H1 (cell line): ENCODE data around the gene PPP1R1C. TPM values are rescaled to one million over a fixed set of nuclear protein-coding genes. Genes with fewer than 3 reads are reported as not detected.

Source experiments
- CTCF ChIA-PET: fragments of 300-600 bp; sonication (Branson Sonifier 250); formaldehyde crosslinking; loops from one replicate; lab custom pipeline; 2021; ENCODE audit not compliant: partially characterized antibody; lab: Charles Lee
- POLR2A ChIA-PET: fragments of 300-600 bp; sonication (Branson Sonifier 250); formaldehyde crosslinking; loops from one replicate; lab custom pipeline; 2021; ENCODE audit warnings: inconsistent platforms; ENCODE audit not compliant: partially characterized antibody; lab: Charles Lee
- DNase-seq, 2 experiments: peaks; one replicate each; pipeline versions ENCODE4 v3.0.0 to v3.0.0-alpha.2; 2010 to 2022; ENCODE audit warnings: low spot score in 2 of 2, low read depth in 1 of 2, mixed read lengths in 1 of 2
- FAIRE-seq: peaks from 2 replicates; lab custom pipeline; 2011; peaks lifted over from hg19 to GRCh38; lab: Jason Lieb, UNC
- H2AFZ ChIP-seq: 2 replicates; pipeline ENCODE4 v1.8.1; 2012; ENCODE audit warnings: low read length, inconsistent platforms
- H2AK5ac ChIP-seq: 2 replicates; pipeline ENCODE4 v1.6.1; 2013; ENCODE audit warnings: low read depth, low read length
- H2BK120ac ChIP-seq: replicated peaks from 2 replicates; pipeline ENCODE3; 2013; ENCODE audit warnings: low read depth, low read length, inconsistent platforms
- H2BK12ac ChIP-seq: 2 replicates; pipeline ENCODE4 v1.6.1; 2013; ENCODE audit warnings: low read depth, low read length
- H2BK15ac ChIP-seq: 2 replicates; pipeline ENCODE4 v1.6.1; 2013; ENCODE audit warnings: low read length
- H2BK20ac ChIP-seq: 2 replicates; pipeline ENCODE4 v1.6.1; 2013; ENCODE audit warnings: low read length
- H2BK5ac ChIP-seq: 2 replicates; pipeline ENCODE4 v1.6.1; 2013; ENCODE audit warnings: low read depth, low read length
- H3K14ac ChIP-seq: 2 replicates; pipeline ENCODE4 v1.6.1; 2013; ENCODE audit warnings: inconsistent platforms; ENCODE audit not compliant: insufficient read length
- H3K18ac ChIP-seq: 2 replicates; pipeline ENCODE4 v1.6.1; 2013; ENCODE audit warnings: low read length; ENCODE audit errors: extremely low read depth
- H3K23ac ChIP-seq: 2 replicates; pipeline ENCODE4 v1.6.1; 2013; ENCODE audit warnings: inconsistent platforms; ENCODE audit not compliant: insufficient read length
- H3K23me2 ChIP-seq: 2 replicates; pipeline ENCODE4 v1.6.1; 2013; ENCODE audit warnings: low read depth, low read length
- H3K27ac ChIP-seq: 2 replicates; pipeline ENCODE4 v1.6.1; 2011; ENCODE audit warnings: low read depth, low read length, inconsistent platforms
- H3K27me3 ChIP-seq, 4 experiments: replicated peaks in 1 of 4; 1 replicate in 1 of 4; 2 replicates in 3 of 4; pipeline versions ENCODE4 v1.6.1 to v1.8.1; 2011 to 2013; ENCODE audit warnings: low read length in 3 of 4, mild to moderate bottlenecking in 3 of 4, inconsistent platforms in 2 of 4, mixed read lengths in 2 of 4, moderate library complexity in 1 of 4; ENCODE audit not compliant: control insufficient read depth in 3 of 4, insufficient read depth in 3 of 4; ENCODE audit errors: extremely low read depth in 1 of 4
- H3K36me3 ChIP-seq, 4 experiments: 2 replicates each; pipeline versions ENCODE4 v1.6.1 to v1.8.1; 2011 to 2013; ENCODE audit warnings: mild to moderate bottlenecking in 4 of 4, low read length in 3 of 4, moderate library complexity in 2 of 4, control low read depth in 1 of 4, inconsistent platforms in 1 of 4; ENCODE audit not compliant: insufficient read depth in 4 of 4, control insufficient read depth in 2 of 4
- H3K4ac ChIP-seq: replicated peaks from 2 replicates; pipeline ENCODE3; 2013; ENCODE audit warnings: low read length, low read depth, mixed read lengths, inconsistent platforms; ENCODE audit not compliant: insufficient read length
- H3K4me1 ChIP-seq, 4 experiments: replicated peaks in 1 of 4; 1 replicate in 1 of 4; 2 replicates in 3 of 4; pipeline versions ENCODE4 v1.6.1 to v1.8.1; 2011 to 2013; ENCODE audit warnings: low read length in 3 of 4, inconsistent platforms in 2 of 4, mixed read lengths in 1 of 4; ENCODE audit not compliant: insufficient read depth in 4 of 4, control insufficient read depth in 3 of 4
- H3K4me2 ChIP-seq, 2 experiments: 2 replicates each; pipeline versions ENCODE4 v1.6.1 to v1.8.1; 2011 to 2013; ENCODE audit warnings: low read depth in 2 of 2, low read length in 2 of 2, control low read depth in 1 of 2, inconsistent platforms in 1 of 2, mild to moderate bottlenecking in 1 of 2; ENCODE audit not compliant: insufficient read depth in 1 of 2
- H3K4me3 ChIP-seq, 4 experiments: fragments of 200-600, 300-600 bp in 1 of 4; sonication (generic), shearing (Covaris generic), sonication (Bioruptor Twin) in 1 of 4; 2 replicates each; pipeline versions ENCODE4 v1.5.1 to v1.8.1; 2011 to 2016; ENCODE audit warnings: low read length in 4 of 4, low read depth in 3 of 4, control low read depth in 2 of 4, inconsistent platforms in 2 of 4, mild to moderate bottlenecking in 2 of 4, mixed read lengths in 1 of 4, moderate library complexity in 1 of 4; ENCODE audit not compliant: insufficient read depth in 2 of 4; ENCODE audit errors: extremely low read depth in 1 of 4
- H3K56ac ChIP-seq: replicated peaks from 2 replicates; pipeline ENCODE3; 2013; ENCODE audit warnings: low read depth, mild to moderate bottlenecking, mixed read lengths, low read length, inconsistent platforms; ENCODE audit not compliant: insufficient read length
- H3K79me1 ChIP-seq: 2 replicates; pipeline ENCODE4 v1.6.1; 2013; ENCODE audit warnings: low read depth, low read length, control low read depth
- H3K79me2 ChIP-seq, 2 experiments: 2 replicates each; pipeline versions ENCODE4 v1.6.1 to v1.8.1; 2012 to 2013; ENCODE audit warnings: low read length in 2 of 2, mild to moderate bottlenecking in 2 of 2, inconsistent platforms in 1 of 2; ENCODE audit not compliant: insufficient read depth in 2 of 2, control insufficient read depth in 1 of 2
- H3K9ac ChIP-seq, 4 experiments: replicated peaks in 1 of 4; 1 replicate in 1 of 4; 2 replicates in 3 of 4; pipeline versions ENCODE4 v1.6.1 to v1.8.1; 2011 to 2013; ENCODE audit warnings: low read depth in 3 of 4, low read length in 3 of 4, control low read depth in 2 of 4, mild to moderate bottlenecking in 2 of 4, moderate library complexity in 2 of 4, inconsistent platforms in 1 of 4; ENCODE audit errors: extremely low read depth in 1 of 4
- H3K9me3 ChIP-seq, 2 experiments: 2 replicates each; pipeline versions ENCODE4 v1.6.1 to v1.8.1; 2012 to 2013; ENCODE audit warnings: mild to moderate bottlenecking in 2 of 2, moderate library complexity in 2 of 2, control low read depth in 1 of 2, inconsistent platforms in 1 of 2, low read depth in 1 of 2, low read length in 1 of 2, mixed read lengths in 1 of 2; ENCODE audit not compliant: insufficient read depth in 2 of 2
- H4K20me1 ChIP-seq, 2 experiments: replicated peaks in 1 of 2; 2 replicates each; pipeline versions ENCODE3 to v1.8.1; 2011 to 2013; ENCODE audit warnings: inconsistent platforms in 2 of 2, low read length in 2 of 2, mild to moderate bottlenecking in 1 of 2; ENCODE audit not compliant: insufficient read depth in 2 of 2, control insufficient read depth in 1 of 2
- H4K5ac ChIP-seq: 2 replicates; pipeline ENCODE4 v1.6.1; 2013; ENCODE audit warnings: low read length, low read depth, mixed read lengths, inconsistent platforms; ENCODE audit not compliant: insufficient read length
- H4K8ac ChIP-seq: 2 replicates; pipeline ENCODE4 v1.8.0; 2013; ENCODE audit warnings: mild to moderate bottlenecking, moderate library complexity, low read length, inconsistent platforms; ENCODE audit not compliant: insufficient read depth; ENCODE audit errors: extremely low read depth
- H4K91ac ChIP-seq: replicated peaks from 2 replicates; pipeline ENCODE3; 2013; ENCODE audit warnings: low read length, mixed read lengths, inconsistent platforms; ENCODE audit not compliant: insufficient read length
- BCL11A ChIP-seq, 2 experiments: IDR thresholded peaks; one replicate each; pipeline ENCODE4 v1.6.1; 2011; ENCODE audit warnings: low read depth in 2 of 2, low read length in 2 of 2, mild to moderate bottlenecking in 2 of 2
- CEBPB ChIP-seq: IDR thresholded peaks from 2 replicates; pipeline ENCODE4 v1.6.1; 2012; ENCODE audit warnings: low read depth, low read length
- EZH2 ChIP-seq: fragments of 200-600 bp; sonication (generic); IDR thresholded peaks from 2 replicates; pipeline ENCODE4 v1.7.1; 2012; ENCODE audit warnings: low read depth, mild to moderate bottlenecking, moderate library complexity, low read length, inconsistent platforms; ENCODE audit not compliant: severe bottlenecking
- FOSL1 ChIP-seq: IDR thresholded peaks from 2 replicates; pipeline ENCODE4 v1.6.1; 2011; ENCODE audit warnings: mild to moderate bottlenecking, low read depth, low read length, moderate library complexity; ENCODE audit not compliant: insufficient read depth
- KDM1A ChIP-seq: fragments of 200-600, 300-600 bp; sonication (generic); IDR thresholded peaks from 2 replicates; pipeline ENCODE4 v1.7.1; 2016; ENCODE audit warnings: mild to moderate bottlenecking, low read length, borderline replicate concordance
- MAFK ChIP-seq: IDR thresholded peaks from 2 replicates; pipeline ENCODE4 v1.6.1; 2012; ENCODE audit warnings: low read depth, mild to moderate bottlenecking, improper control_type of control experiment, low read length
- NRF1 ChIP-seq: IDR thresholded peaks from 2 replicates; pipeline ENCODE4 v1.6.1; 2011; ENCODE audit warnings: mild to moderate bottlenecking, low read depth, low read length, improper control_type of control experiment
- PHF8 ChIP-seq: fragments of 200-600 bp; sonication (generic); conservative IDR thresholded peaks from 2 replicates; pipeline ENCODE4 v1.7.1; 2012; ENCODE audit warnings: low read depth, mild to moderate bottlenecking, inconsistent platforms, low read length, moderate library complexity
- SP4 ChIP-seq: IDR thresholded peaks from 2 replicates; pipeline ENCODE4 v1.6.1; 2012; ENCODE audit warnings: low read length, inconsistent platforms
- USF2 ChIP-seq: IDR thresholded peaks from 2 replicates; pipeline ENCODE4 v1.6.1; 2011; ENCODE audit warnings: low read length, improper control_type of control experiment
- WGBS, 2 experiments: shearing (Covaris generic) in 1 of 2; methylation state at CpG; one replicate each; pipeline versions ENCODE4 v1.1.6 to v1.1.7; 2013 to 2015; ENCODE audit warnings: low lambda C conversion rate in 2 of 2, mixed read lengths in 2 of 2, inconsistent platforms in 1 of 2, low coverage in 1 of 2, missing lambda C conversion rate in 1 of 2; ENCODE audit not compliant: insufficient replicate concordance in 2 of 2, insufficient coverage in 1 of 2, insufficient read length in 1 of 2; ENCODE audit errors: extremely low coverage in 1 of 2, missing lambda C conversion rate in 1 of 2; 5-methylcytosine and 5-hydroxymethylcytosine counted together
- long read RNA-seq, 2 experiments: library from RNA in 1 of 2; library from capped mRNA in 1 of 2; stranded (forward); transcript quantifications; one replicate each; pipeline ENCODE4 v2.0.0, GENCODE V29; 2021; ENCODE audit warnings: inconsistent platforms in 1 of 2
- polyA minus RNA-seq, 3 experiments: library from RNA; depleted of rRNA, polyadenylated mRNA; stranded (reverse); fragments of >200 nt; gene quantifications; 1 replicate in 2 of 3; 2 replicates in 1 of 3; pipeline ENCODE4 v1.2.3, GENCODE V29; 2011
- polyA plus RNA-seq, 7 experiments: library from polyadenylated mRNA; depleted of rRNA in 3 of 7; stranded (reverse) in 5 of 7; unstranded in 2 of 7; fragments of >200 nt in 5 of 7; fragments of 200-250 nt in 2 of 7; gene quantifications; 1 replicate in 5 of 7; 2 replicates in 1 of 7; 4 replicates in 1 of 7; pipeline versions ENCODE4 v1.2.1 to v1.2.3, GENCODE V29; 2011 to 2013; ENCODE audit warnings: missing spikeins in 2 of 7, mixed read lengths in 2 of 7
- total RNA-seq: library from RNA; stranded (reverse); fragmentation: NEBNext Ultra II Directional; extraction: Animal tissue kit (Norgen Biotek cat#: 25700); gene quantifications from 2 replicates; pipeline ENCODE4 v1.2.1, GENCODE V29; 2021

The PPP1R1C gene, protein sequence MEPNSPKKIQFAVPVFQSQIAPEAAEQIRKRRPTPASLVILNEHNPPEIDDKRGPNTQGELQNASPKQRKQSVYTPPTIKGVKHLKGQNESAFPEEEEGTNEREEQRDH
- total RNA-seq: 2.5 and 5.3 TPM in 2 replicates
- 1.3 TPM in 2 replicates for polyA plus RNA-seq (2011; rRNA removed)
- 1.7 TPM for polyA plus RNA-seq (2011; cell fraction: cytosol; rRNA removed)
- 0.16 TPM for polyA plus RNA-seq (2011; cell fraction: nucleus; rRNA removed)
- polyA plus RNA-seq (2012, experiment 1 of 2): 2.4 to 4.8 TPM (median 3.4 TPM) in 4 replicates
- polyA plus RNA-seq (2012, experiment 2 of 2): 2.2 TPM
- 3.0 TPM for polyA plus RNA-seq (2013, experiment 1 of 2)
- 3.1 TPM for polyA plus RNA-seq (2013, experiment 2 of 2)
- 1.2 and 2.1 TPM in 2 replicates for polyA minus RNA-seq (2011; rRNA and poly(A)+ RNA removed)
- not detected for polyA minus RNA-seq (2011; cell fraction: cytosol; rRNA and poly(A)+ RNA removed)
- 2.6 TPM for polyA minus RNA-seq (2011; cell fraction: nucleus; rRNA and poly(A)+ RNA removed)
- long read RNA-seq, experiment 1, partial matches to known transcripts: 1 of 3 reads
- long read RNA-seq, experiment 1, other reads (novel, unspliced or antisense): 0 of 3 reads
- long read RNA-seq, experiment 2, partial matches to known transcripts: 0 of 2 reads
- long read RNA-seq, experiment 2, other reads (novel, unspliced or antisense): 2 of 2 reads

DNA sequence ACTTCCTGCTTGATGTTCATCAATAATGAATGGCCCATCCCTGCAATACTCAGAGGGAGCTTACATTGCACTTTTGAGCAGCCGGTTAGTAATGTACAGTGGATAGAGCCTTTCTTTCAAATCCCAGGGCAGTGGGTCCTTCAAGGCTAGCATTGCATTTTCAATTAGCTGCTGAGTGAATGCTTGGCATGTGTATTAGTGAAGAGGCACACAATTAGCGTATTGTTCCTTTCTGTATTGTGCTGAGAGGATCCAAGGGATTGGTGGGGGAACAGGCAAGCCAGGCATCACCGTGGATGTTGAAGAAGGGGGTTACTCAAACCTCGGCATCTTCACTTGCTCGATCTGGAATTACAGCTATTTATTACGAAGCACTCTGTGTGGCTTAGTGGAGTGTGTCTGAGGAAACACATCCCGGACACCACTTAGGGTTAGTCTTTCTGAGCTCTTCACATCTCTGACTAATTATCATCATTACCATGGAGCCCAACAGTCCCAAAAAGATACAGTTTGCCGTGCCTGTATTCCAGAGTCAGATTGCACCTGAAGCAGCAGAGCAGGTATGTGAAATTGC, at the start of gene PPP1R1C:
TSS of gene PPP1R1C (plus strand) at position 222 of the 574 bp plus-strand sequence. CDS start at position 480, 258 bp downstream.
- Histone ChIP-seq H3K14ac (no peak within 1 kb of the TSS), H3K23me2 (no peaks in the 10 kb centered on the region), H2AFZ (no peak within 1 kb of the TSS), H3K23ac (no peak within 1 kb of the TSS), H3K18ac (no peak within 1 kb of the TSS), H4K91ac (no peak within 1 kb of the TSS), H2BK5ac (no peak within 1 kb of the TSS), H3K4me1 (no peaks in the 10 kb centered on the region), H4K8ac (no peak within 1 kb of the TSS), H3K4ac (no peak within 1 kb of the TSS), H3K9ac (no peak within 1 kb of the TSS), H2BK15ac (no peak within 1 kb of the TSS), H3K9me3 (no peaks in the 10 kb centered on the region), H3K4me3 (no peak within 1 kb of the TSS), H3K27ac (no peak within 1 kb of the TSS), H2BK20ac (no peak within 1 kb of the TSS), H3K4me2 (no peak within 1 kb of the TSS), H4K5ac (no peak within 1 kb of the TSS), H3K27me3 (no peaks in the 10 kb centered on the region), H3K56ac (no peak within 1 kb of the TSS), H3K79me2 (no peaks in the 10 kb centered on the region), H3K36me3 (no peaks in the 10 kb centered on the region), H2AK5ac (no peak within 1 kb of the TSS), H2BK120ac (no peak within 1 kb of the TSS), H3K79me1 (no peaks in the 10 kb centered on the region), H4K20me1 (no peaks in the 10 kb centered on the region), H2BK12ac (no peak within 1 kb of the TSS)
- DNase-seq: no peak
- ChIA-PET POLR2A (no interaction called here), CTCF (interaction anchor here (0.6 to 1.6 kb wide), 3 partner anchors 31 to 774 kb away, joined by 4 to 8 read pairs (median 6); no protein-coding TSS in a partner anchor)
- no peak for FAIRE-seq
- 89% methylated on average over 8 of the region's 8 CpGs; no CpG with 5 or more reads in 1 of the 2 experiments for WGBS, 2 experiments
- no peak for TF ChIP-seq FOSL1
- TF ChIP-seq PHF8: no peak
- TF ChIP-seq KDM1A: no peak
- no peak for TF ChIP-seq CEBPB
- TF ChIP-seq BCL11A (IDR thresholded peaks at IDR 0.05; ENCODE audit: low read depth in 2 of 2, low read length in 2 of 2): no peak
- TF ChIP-seq NRF1: no peak
- no peak for TF ChIP-seq SP4
- TF ChIP-seq EZH2: no peak
- no peak for TF ChIP-seq MAFK
- no peak for TF ChIP-seq USF2
